PC-3 (cell line): ENCODE measurements around the gene STXBP1.

Experiments used
- CTCF ChIP-seq: fragments of 300-600 bp; sonication (generic); conservative IDR thresholded peaks from 2 replicates; pipeline ENCODE4 v1.5.1; 2017; ENCODE audit warnings: antibody characterized with exemption, low read depth, mild to moderate bottlenecking, low read length
- EZH2 ChIP-seq: fragments of 300-600 bp; sonication (generic); IDR thresholded peaks from one replicate; pipeline ENCODE4 v1.6.1; 2017; ENCODE audit warnings: antibody characterized with exemption, mild to moderate bottlenecking, low read length; ENCODE audit not compliant: unreplicated experiment

GRCh38 chr9:127574072-127574993, 37.7 kb upstream of the STXBP1 start:
- TF ChIP-seq CTCF (no peak), EZH2 (no peak)
